GM21515 (cell line): ENCODE data around the gene BST1.
"Not testable (repeated sequence)": the region's sequence is repeated elsewhere in the genome, so short reads cannot be mapped to it uniquely, and the experiment has no call there.

ENCODE experiments used
- ATAC-seq: cut with Tn5 transposase; IDR thresholded peaks from one replicate; pipeline ENCODE4 v1.9.1; 2021; ENCODE audit not compliant: unreplicated experiment

Gene BST1

GRCh38 chr4:15707363-15707715 is 4.5 kb downstream of the BST1 start:
- ATAC-seq = no peak

GRCh38 chr4:15711762-15712161 is 8.9 kb downstream of the BST1 start:
- no peak for ATAC-seq

- ATAC-seq = no peak
Observed at GRCh38 chr4:15712214-15712613, 9.3 kb downstream of the BST1 start.

GRCh38 chr4:15714141-15714540 is 11.3 kb downstream of the BST1 start:
- no peak for ATAC-seq

- no peak for ATAC-seq
Observed at GRCh38 chr4:15714646-15715435, 12.0 kb downstream of the BST1 start.

GRCh38 chr4:15716115-15716514 is 13.2 kb downstream of the BST1 start:
- no peak for ATAC-seq

- ATAC-seq = no peak
Observed at GRCh38 chr4:15717086-15717485, 14.2 kb downstream of the BST1 start.

GRCh38 chr4:15717657-15718416 is 15.0 kb downstream of the BST1 start:
- ATAC-seq = no peak

GRCh38 chr4:15718465-15718864 is 15.6 kb downstream of the BST1 start:
- ATAC-seq = no peak

GRCh38 chr4:15718959-15719358 is 16.1 kb downstream of the BST1 start:
- no peak for ATAC-seq

GRCh38 chr4:15719506-15719905 is 16.6 kb downstream of the BST1 start:
- no peak for ATAC-seq

GRCh38 chr4:15720851-15721250 is 18.0 kb downstream of the BST1 start:
- ATAC-seq = no peak

- ATAC-seq = no peak
Observed at GRCh38 chr4:15725608-15726007, 22.7 kb downstream of the BST1 start.

GRCh38 chr4:15729910-15730533 is 27.2 kb downstream of the BST1 start:
- ATAC-seq = peak; percentile 76

- not testable (repeated sequence) for ATAC-seq
Observed at GRCh38 chr4:15733061-15733460, 30.2 kb downstream of the BST1 start.

GRCh38 chr4:15735536-15735935 is 32.7 kb downstream of the BST1 start:
- no peak for ATAC-seq

- no peak for ATAC-seq
Observed at GRCh38 chr4:15736514-15737050, 33.7 kb downstream of the BST1 start.

GRCh38 chr4:15737255-15737654 is 34.4 kb downstream of the BST1 start:
- ATAC-seq = no peak

- no peak for ATAC-seq
Observed at GRCh38 chr4:15738877-15739276, 36.0 kb downstream of the BST1 start.

GRCh38 chr4:15740764-15741404 is 38.0 kb downstream of the BST1 start:
- ATAC-seq = no peak

- no peak for ATAC-seq
Observed at GRCh38 chr4:15742083-15742582, 39.3 kb downstream of the BST1 start.
